Measurements from ENCODE around the gene NOL12. TPM values are rescaled to one million over a fixed set of nuclear protein-coding genes. Genes with fewer than 3 reads are reported as not detected.
"Not testable (repeated sequence)": the region's sequence is repeated elsewhere in the genome, so short reads cannot be mapped to it uniquely, and the experiment has no call there.

The NOL12 gene
- total RNA-seq, 1 experiment from 2014 or later: 28.8 TPM

- no peak for DNase-seq (ENCODE audit: low read depth)
These were observed 27.6 kb downstream of the NOL12 start for GRCh38 chr22:37713761-37714160.

DNA sequence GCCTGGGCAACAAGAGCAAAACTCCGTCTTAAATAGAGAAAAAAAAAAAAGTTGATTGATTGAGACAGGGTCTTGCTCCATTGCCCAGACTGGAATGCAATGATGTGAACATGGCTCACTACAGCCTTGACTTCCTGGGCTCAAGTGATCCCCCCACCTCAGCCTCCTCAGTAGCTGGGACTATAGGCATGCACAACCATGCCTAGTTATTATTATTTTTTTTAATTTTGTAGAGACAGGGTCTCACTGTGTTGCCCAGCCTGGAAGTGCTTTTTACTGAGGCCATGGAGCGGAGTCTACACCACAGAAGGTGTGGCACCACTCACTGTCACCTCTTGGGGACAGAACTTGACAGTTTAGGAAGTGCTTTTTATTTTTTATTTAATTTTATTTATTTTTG, 28.5 kb downstream of the NOL12 start:
- DNase-seq (ENCODE audit: low read depth): no peak

GRCh38 chr22:37715760-37716159, 29.6 kb downstream of the NOL12 start:
- no peak for DNase-seq (ENCODE audit: low read depth)

GRCh38 chr22:37716708-37717107, 30.6 kb downstream of the NOL12 start:
- no peak for DNase-seq (ENCODE audit: low read depth)

GRCh38 chr22:37717235-37717634, 31.1 kb downstream of the NOL12 start:
- DNase-seq (ENCODE audit: low read depth): not testable (repeated sequence)

- not testable (repeated sequence) for DNase-seq (ENCODE audit: low read depth)
These were observed 31.7 kb downstream of the NOL12 start for GRCh38 chr22:37717746-37718305.

GRCh38 chr22:37725551-37726240, 39.6 kb downstream of the NOL12 start:
- DNase-seq (ENCODE audit: low read depth): no peak

- no peak for DNase-seq (ENCODE audit: low read depth)
These were observed 40.2 kb downstream of the NOL12 start for GRCh38 chr22:37726241-37726887.

DNA sequence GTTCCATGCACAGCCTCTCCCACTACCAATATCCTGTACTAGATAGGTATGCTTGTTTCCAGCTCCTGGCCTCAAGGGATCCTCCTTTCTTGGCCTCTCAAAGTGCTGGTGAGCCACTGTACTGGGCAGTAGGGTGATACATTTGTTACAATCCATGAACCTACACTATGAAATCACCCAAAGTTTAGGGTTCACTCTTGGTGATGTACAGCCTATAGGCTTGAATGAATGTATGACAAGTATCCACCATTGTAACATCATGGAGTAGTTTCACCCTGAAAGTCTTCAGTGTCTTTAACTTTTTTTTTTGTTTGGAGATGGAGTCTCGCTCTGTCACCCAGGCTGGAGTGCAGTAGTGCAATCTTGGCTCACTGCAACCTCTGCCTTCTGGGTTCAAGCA, 42.5 kb downstream of the NOL12 start:
- DNase-seq (ENCODE audit: low read depth): no peak

- DNase-seq (ENCODE audit: low read depth): no peak
These were observed 45.8 kb downstream of the NOL12 start for GRCh38 chr22:37731804-37732471.

GRCh38 chr22:37732699-37733607, 46.8 kb downstream of the NOL12 start:
- DNase-seq (ENCODE audit: low read depth): no peak

GRCh38 chr22:37733625-37734401, 47.7 kb downstream of the NOL12 start:
- DNase-seq (ENCODE audit: low read depth): no peak

- DNase-seq (ENCODE audit: low read depth): no peak
These were observed 48.2 kb downstream of the NOL12 start for GRCh38 chr22:37734402-37734700.

- peak; percentile 69 for DNase-seq (ENCODE audit: low read depth)
These were observed 48.9 kb downstream of the NOL12 start for GRCh38 chr22:37734964-37735451.

DNA sequence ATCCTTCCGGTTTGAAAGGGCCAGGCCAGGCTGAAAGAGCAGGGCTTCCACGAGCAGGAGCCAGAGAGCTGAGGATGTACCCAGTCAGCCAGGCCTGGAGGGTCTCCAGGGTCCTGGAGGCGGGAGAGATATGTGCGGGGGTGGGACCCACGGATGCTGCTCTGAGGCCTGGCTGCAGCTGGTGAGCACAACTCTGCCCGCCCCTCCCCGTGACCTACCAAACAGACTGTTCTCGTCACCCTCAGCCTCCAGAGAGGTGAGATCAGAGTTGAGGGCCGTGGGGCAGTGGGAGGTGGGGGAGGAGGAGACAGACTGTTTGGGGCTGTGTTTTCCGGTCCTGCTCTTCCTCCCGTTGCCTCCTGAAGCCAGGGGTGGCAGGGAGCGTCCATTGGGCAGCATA, 52.9 kb downstream of the NOL12 start:
- no peak for DNase-seq (ENCODE audit: low read depth)

DNA sequence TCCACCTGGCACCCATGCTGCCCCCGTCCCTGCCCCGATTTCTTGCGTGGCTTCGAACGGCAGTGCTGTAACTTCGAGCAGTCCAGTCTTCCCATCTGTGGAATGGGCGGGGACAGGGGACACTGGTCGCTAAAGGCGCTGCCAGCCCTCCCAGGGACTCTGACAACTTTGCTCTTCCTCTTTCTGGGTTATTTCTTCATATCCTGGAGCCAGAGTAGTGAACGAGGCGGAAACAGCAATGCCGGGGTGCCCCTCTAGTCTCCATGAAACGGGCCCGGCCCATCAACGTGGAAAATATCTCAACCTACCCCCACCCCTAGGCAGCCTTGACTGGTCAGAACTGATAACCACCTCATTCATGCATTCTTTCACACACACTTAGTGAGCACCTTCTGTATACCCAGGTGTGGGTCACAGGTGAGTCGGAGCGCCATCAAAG, 53.5 kb downstream of the NOL12 start:
- DNase-seq (ENCODE audit: low read depth): no peak

- DNase-seq (ENCODE audit: low read depth): no peak
These were observed 54.5 kb downstream of the NOL12 start for GRCh38 chr22:37740455-37741311.

GRCh38 chr22:37741312-37741795, 55.2 kb downstream of the NOL12 start:
- DNase-seq (ENCODE audit: low read depth): peak; percentile 95

- DNase-seq (ENCODE audit: low read depth): peak; percentile 91
These were observed 56.4 kb downstream of the NOL12 start for GRCh38 chr22:37742376-37743171.

Measured in RPMI7951 (cell line).